ENCODE results near the gene CAV2. TPM values are rescaled to one million over a fixed set of nuclear protein-coding genes. Genes with fewer than 3 reads are reported as not detected.

The CAV2 gene
- total RNA-seq, 1 donor from 2014 or later = 28.4 TPM

- DNase-seq (ENCODE audit: low spot score) = no peak
- ATAC-seq = no peak
Measured at GRCh38 chr7:116494472-116494871, 5.1 kb upstream of the CAV2 start.

DNA sequence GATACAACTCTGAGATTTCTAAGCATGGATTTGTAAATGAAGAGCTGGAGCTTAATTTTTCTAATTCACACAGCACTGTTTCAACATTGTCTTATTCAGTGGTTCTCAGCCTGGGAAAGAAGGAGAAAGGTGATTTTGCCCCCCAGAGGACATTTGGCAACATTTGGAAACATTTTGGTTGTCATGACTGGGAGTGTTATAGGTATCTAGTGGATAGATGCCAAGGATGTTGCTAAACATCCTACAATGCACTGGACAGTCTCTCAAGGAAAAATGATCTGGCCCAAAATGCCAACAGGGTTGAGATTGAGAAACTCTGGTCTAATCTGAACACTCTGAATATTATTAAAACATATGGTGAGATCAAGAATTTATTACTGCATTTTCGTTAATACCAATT, 3.8 kb upstream of the CAV2 start:
- no peak for ATAC-seq
- DNase-seq (ENCODE audit: low spot score) = no peak

DNA sequence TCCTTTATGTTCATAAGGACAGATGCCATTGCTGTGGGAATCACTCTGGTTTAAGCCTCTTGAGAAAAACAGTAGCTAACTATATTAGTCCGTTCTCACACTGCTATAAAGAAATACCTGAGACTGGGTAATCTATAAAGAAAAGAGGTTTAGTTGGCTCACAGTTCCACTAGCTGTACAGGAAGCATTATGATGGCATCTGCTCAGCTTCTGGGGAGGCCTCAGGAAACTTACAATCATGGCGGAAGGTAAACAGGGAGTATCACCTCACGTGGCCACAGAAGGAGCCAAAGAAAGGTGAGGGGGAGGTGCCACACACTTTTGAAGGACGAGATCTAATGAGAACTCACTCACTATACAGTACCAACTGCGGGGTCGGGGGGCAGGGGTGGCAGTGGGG, 2.9 kb upstream of the CAV2 start:
- no peak for DNase-seq (ENCODE audit: low spot score)
- no peak for ATAC-seq

- DNase-seq (ENCODE audit: low spot score) (no peak), ATAC-seq (no peak)
Measured at GRCh38 chr7:116497708-116498107, 1.8 kb upstream of the CAV2 start.

DNA sequence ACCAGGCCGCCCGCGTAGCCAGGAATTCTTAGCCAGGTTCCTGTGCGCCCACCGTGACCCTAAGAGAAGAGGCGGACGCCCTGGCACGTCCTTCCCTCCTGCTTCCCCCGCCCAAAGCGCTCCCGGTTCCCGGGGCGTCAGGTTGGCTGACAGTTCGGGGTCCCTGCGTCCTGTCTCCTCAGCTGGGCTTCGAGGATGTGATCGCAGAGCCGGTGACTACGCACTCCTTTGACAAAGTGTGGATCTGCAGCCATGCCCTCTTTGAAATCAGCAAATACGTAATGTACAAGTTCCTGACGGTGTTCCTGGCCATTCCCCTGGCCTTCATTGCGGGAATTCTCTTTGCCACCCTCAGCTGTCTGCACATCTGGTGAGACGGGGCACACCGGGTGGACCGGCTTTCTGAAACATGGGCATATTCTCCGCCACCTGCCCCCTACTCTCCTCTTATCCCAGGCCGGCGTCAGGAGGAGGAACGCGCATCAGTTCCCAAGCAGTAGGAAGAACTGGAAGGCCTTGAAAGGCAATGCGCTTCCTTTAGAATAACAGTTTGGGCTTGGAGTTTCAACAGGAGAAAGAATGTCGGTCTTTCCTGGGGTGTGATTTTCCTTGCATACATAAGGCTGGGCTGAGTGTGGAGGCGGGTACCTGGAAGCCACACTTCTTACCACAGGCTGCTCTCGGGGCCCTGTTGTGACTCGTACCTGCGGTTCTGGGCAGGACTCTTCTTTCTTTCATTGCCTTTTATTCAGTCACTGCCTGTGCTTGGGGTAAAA, 728 bp downstream of the CAV2 start:
- ATAC-seq = peak; percentile 41

GRCh38 chr7:116501425-116502167, 2.1 kb downstream of the CAV2 start:
- ATAC-seq (no peak), DNase-seq (ENCODE audit: low spot score) (peak; percentile 50)

More for the DNA sequence above, 728 bp downstream of the CAV2 start:
- no peak for DNase-seq (ENCODE audit: low spot score)

DNA sequence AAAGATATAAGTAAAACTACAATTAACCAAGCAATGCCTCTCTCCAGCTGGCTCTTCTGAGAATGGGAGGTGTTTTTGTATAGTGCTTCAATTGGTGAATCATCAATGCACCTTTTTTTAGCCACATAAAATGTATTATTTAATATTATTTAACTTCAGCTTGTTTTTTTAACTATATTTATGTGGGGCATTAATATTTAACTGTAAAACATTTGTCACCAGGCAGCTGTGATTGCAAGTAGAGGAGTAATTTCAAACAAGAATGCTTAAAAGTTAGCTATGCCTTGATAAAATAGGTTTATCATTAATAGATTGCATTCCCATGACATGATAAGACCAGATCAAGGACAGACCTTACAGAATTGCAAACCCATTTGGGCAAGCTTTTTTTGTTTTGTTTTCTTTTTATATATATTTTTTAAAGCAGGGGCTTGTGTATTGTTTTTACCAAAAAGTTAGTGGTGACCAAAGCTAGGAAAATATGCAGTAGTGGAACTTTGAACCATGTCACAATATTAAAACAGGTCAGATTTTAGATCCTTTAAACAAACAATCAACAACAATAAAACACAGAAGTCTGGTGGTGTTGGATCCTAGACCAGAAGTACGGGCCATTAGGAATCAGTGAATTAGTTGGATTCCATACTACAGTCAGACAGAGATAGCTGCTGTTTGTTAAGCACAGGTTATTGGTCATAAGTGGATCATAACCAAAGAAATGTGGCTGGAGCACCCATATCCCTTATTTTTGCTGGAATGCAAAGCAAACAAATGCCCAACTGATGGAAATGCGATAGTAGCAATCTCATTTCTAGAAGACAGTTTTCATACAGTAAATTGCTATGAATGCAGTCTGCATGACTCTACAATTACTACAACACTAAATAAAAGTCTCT, 2.9 kb downstream of the CAV2 start:
- ATAC-seq = no peak
- DNase-seq (ENCODE audit: low spot score) = no peak

DNA sequence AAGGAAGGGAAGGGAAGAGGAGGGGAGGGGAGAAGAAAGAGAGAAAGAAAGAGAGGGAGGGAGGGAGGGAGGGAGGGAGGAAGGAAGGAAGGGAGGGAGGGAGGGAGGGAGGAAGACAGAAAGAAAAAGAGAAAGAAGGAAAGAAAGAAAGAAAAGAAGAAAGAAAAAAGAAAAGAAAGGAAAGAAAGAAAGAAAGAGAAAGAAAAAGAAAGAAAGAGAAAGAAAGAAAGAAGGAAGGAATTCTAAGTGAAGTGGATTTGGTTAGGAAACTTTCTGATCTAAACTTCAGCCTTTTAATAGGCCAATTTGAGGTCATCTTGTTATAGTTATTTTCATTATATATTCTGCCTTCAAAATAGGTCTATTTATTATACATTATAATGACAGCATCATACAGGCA, 4.3 kb downstream of the CAV2 start:
- DNase-seq (ENCODE audit: low spot score) (no peak), ATAC-seq (no peak)

DNA sequence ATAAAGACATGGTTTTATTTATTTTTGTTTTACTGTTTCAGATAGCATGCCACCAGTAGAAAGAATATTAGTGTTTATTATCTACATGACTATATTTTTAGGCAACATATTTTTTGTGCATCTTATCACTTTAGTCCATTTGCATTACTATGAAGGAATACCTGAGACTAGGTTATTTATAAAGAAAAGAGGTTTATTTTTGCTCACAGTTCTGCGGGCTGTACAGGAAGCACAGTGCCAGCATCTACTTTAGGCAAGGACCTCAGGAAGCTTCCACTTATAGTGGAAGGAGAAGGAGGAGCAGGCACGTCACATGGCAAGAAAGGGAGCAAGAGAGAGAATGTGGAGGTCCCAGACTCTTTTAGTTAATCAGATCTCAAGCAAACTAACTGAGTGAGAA, 5.7 kb downstream of the CAV2 start:
- ATAC-seq (no peak), DNase-seq (ENCODE audit: low spot score) (no peak)

GRCh38 chr7:116505823-116506222, 6.3 kb downstream of the CAV2 start:
- no peak for ATAC-seq
- no peak for DNase-seq (ENCODE audit: low spot score)

- ATAC-seq (no peak), DNase-seq (ENCODE audit: low spot score) (no peak)
Measured at GRCh38 chr7:116509982-116510579, 10.5 kb downstream of the CAV2 start.

GRCh38 chr7:116510795-116511194, 11.3 kb downstream of the CAV2 start:
- no peak for ATAC-seq
- DNase-seq (ENCODE audit: low spot score) = no peak

- ATAC-seq (peak; percentile 93), DNase-seq (ENCODE audit: low spot score) (peak; percentile 48)
Measured at GRCh38 chr7:116511552-116512519, 12.3 kb downstream of the CAV2 start.

DNA sequence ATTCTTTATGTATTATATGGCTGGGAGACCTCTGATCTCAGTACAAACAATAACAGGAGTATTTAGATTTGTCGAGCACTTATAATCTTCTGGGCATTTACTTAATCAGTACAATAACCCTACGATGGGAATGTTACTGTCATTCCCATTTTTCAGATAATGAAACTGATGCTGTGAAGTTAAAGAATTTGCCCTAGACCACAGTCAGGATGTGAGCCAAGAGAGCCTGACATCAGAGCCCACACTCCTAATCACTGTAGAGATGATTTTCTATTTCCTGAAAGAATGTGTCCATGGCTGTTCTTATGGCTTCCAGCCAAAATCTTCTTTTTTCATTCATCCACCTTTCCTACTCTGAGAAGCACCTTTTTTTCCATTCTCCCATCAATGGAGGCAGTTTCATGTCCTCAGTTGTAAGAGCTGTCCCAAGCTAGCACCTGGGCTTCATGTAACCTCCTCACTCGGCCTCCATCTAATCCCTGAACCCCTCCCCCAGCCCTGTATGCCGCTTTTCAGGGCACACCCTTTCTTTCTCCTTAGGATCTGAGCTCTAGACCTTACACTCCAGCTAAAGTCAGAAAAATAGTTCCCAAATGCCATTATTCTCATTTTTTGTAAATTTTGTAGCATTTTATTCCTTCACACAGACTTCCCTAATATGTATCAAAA, 13.1 kb downstream of the CAV2 start:
- ATAC-seq (no peak), DNase-seq (ENCODE audit: low spot score) (no peak)

DNA sequence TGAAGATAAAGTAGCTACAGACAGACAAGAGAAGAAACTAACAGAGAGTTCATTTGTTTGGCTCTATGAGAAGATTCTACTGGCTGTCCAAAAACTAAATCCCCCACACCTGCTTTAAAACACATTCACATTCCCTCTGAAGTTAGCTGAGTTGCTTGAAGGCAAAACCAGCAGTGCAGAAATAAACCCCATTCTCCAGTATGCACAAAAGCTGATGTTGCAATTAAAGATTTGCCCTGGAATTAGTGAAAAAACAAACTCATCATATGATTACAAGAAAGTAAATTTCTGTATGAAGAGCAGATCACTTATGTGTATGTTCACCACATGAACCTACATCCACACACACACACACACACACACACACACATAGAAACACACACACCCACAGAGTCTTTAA, 16.0 kb downstream of the CAV2 start:
- ATAC-seq = no peak
- no peak for DNase-seq (ENCODE audit: low spot score)

DNA sequence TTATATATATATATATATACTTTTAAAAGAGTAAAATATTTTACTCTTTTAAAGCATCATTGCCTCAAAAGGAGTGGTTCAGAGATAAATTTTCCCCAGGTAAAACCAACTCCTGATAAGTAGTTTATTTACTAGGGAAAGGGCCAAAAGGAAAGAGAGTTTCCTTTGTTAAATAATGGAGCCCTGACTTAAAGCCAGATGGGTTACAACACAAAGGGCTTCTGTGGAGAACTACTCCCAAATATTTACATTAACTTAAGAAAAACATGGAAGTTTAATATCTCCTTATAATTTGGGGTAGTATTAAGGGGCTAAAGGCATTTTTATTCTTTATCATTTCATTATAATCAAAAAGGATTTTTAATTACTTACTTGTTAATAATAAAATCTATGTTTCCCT, 16.8 kb downstream of the CAV2 start:
- ATAC-seq = no peak
- DNase-seq (ENCODE audit: low spot score) = no peak

DNA sequence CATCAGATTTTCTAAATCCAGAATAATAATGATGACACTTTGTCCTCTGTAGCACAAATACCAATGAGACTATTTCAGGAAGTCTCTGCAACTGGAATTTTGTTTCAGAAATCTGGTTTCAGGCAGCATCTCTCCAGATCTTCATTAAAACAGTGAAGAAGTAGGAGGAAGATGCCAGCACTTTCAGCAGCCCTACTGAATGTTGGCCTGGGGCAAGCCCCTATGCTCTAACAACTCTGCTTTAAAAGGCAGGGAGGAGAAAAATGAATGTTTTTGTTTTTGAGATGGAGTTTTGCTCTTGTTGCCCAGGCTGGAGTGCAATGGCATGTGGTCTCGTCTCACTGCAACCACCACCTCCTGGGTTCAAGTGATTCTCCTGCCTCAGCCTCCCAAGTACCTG, 18.1 kb downstream of the CAV2 start:
- DNase-seq (ENCODE audit: low spot score) = no peak
- no peak for ATAC-seq

GRCh38 chr7:116518961-116519360, 19.4 kb downstream of the CAV2 start:
- no peak for ATAC-seq
- DNase-seq (ENCODE audit: low spot score) = no peak

- no peak for ATAC-seq
Measured at GRCh38 chr7:116521046-116521664, 21.6 kb downstream of the CAV2 start.

More at GRCh38 chr7:116521046-116521664, 21.6 kb downstream of the CAV2 start:
- DNase-seq (ENCODE audit: low spot score) = no peak
